Tibial nerve (tissue), 3 donors: ENCODE measurements around the gene SGMS2.

Experiments
- POLR2A ChIP-seq, 2 donors: fragments of 450-650 bp; IDR thresholded peaks; one replicate each; pipeline ENCODE4 v1.6.1; 2017; ENCODE audit warnings: antibody characterized with exemption in 2 of 2, mild to moderate bottlenecking in 2 of 2, moderate library complexity in 2 of 2
- TF ChIP-seq, protein P1 (sequence below), 5 experiments: fragments of 200-600 bp in 3 of 5; fragments of 450-650 bp in 2 of 5; sonication (generic) in 3 of 5; IDR thresholded peaks; one replicate each; pipeline ENCODE4 v1.5.1; 2016 to 2019; ENCODE audit warnings: antibody characterized with exemption in 5 of 5, mild to moderate bottlenecking in 3 of 5, moderate library complexity in 2 of 5

DNA sequence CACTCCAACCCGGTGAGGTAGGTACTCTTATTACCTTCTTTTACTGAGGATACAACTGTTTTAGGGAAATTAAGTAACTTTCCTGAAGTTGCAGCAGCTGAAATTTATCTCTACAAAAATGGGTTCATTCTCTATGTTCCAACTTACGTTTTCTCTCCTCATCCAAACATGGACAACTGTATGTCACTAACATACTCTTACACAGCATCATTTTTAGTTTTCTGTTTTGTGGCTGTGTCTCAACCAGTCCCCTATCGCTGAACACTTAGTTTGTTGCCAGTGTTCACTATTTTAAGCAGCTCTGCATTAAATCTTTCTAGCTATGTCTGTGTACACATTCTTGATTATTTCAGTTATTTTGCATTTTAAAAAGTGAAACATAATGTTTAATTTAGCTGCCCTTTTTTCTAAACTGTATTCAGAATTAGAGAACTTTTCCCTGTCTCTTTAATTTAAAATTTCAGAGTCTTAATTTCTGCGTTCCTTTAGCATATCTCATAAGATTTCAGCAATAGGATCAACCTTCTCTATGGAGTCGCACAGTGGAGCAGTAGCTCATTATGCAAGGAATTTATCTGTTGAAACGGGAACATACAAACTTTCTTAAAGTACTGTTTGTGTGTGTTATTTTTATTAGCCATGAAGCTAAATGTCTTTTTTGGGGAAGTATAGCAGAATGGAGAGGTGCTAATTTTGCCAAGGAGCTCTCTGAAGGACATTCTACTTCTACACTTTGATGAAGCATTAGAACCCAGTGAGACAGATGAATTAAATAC lies 3.8 kb downstream of the SGMS2 start:
- TF ChIP-seq, protein P1, sequence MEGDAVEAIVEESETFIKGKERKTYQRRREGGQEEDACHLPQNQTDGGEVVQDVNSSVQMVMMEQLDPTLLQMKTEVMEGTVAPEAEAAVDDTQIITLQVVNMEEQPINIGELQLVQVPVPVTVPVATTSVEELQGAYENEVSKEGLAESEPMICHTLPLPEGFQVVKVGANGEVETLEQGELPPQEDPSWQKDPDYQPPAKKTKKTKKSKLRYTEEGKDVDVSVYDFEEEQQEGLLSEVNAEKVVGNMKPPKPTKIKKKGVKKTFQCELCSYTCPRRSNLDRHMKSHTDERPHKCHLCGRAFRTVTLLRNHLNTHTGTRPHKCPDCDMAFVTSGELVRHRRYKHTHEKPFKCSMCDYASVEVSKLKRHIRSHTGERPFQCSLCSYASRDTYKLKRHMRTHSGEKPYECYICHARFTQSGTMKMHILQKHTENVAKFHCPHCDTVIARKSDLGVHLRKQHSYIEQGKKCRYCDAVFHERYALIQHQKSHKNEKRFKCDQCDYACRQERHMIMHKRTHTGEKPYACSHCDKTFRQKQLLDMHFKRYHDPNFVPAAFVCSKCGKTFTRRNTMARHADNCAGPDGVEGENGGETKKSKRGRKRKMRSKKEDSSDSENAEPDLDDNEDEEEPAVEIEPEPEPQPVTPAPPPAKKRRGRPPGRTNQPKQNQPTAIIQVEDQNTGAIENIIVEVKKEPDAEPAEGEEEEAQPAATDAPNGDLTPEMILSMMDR (IDR thresholded peaks at IDR 0.05): no peak
- no peak for TF ChIP-seq POLR2A (IDR thresholded peaks at IDR 0.05)
